ENCODE results near the gene PROCR.
"Not testable (repeated sequence)": the region's sequence is repeated elsewhere in the genome, so short reads cannot be mapped to it uniquely, and the experiment has no call there.

PROCR gene

DNA sequence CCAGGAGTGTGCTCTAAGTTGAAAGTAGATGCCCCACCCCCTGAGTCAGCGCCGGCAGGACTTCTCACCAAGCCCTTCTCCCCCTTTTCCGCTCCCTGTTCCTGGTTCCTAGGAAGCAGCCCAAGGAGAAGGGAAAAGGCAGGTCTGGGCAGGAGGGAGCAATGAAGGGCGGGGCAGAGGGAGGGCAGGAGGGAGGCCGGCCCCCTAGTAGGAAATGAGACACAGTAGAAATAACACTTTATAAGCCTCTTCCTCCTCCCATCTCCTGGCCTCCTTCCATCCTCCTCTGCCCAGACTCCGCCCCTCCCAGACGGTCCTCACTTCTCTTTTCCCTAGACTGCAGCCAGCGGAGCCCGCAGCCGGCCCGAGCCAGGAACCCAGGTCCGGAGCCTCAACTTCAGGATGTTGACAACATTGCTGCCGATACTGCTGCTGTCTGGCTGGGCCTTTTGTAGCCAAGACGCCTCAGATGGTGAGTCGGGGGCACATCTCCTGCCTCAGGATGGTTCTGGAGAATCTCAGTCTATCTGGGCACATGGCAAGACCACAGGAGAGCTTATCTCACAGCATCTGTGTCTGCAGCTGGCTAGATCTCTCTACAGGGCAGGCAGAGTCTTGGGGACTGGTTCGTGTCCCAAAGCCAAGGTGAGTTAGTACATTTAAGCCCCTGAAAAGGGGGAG, at the start of gene PROCR:
Gene PROCR (plus strand): TSS at position 320 of the 681 bp plus-strand sequence. CDS start 83 bp downstream, at position 403.
- DNase-seq: no peak

- DNase-seq: no peak
Measured at GRCh38 chr20:35122756-35123405, 49.0 kb upstream of the PROCR start.

GRCh38 chr20:35125753-35126152, 46.1 kb upstream of the PROCR start:
- no peak for DNase-seq

DNA sequence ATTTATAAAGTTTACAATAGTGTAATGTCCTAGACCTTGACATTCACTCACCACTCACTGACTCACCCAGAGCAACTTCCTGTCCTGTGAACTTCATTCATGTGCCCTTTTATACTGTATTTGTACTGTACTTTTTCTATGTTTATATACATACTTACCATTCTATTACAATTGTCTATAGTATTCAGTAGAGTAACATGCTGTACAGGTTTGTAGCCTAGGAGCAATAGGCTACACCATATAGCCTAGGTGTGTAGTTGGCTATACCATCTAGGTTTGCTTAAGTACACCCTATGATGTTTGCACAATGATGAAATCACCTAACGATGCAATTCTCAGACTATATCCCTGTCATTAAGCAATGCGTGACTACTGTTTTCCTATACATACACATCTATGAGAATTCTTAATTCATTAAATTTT, 42.2 kb upstream of the PROCR start:
- no peak for DNase-seq

GRCh38 chr20:35131934-35132333, 39.9 kb upstream of the PROCR start:
- DNase-seq: no peak

DNA sequence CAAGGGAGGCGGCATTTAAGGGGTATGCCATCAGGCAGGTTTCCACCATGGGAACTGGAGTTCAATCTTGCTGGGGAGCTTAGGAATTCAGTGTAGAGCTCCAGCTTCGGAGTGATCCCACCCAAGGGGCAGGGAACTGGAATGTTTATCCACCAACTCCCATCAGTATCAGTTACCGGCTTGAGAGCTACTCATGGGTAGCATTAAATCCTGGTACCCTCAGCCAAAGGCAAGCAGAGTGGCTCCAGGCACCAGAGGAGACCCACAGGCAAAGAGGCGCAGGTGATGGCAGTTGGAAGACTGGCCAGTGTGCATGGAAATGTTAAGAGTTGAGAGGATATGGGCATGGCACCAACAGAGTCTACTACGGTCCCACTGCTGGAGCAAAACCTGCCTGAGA, 38.8 kb upstream of the PROCR start:
- DNase-seq: no peak

- no peak for DNase-seq
Measured at GRCh38 chr20:35133735-35134134, 38.1 kb upstream of the PROCR start.

DNA sequence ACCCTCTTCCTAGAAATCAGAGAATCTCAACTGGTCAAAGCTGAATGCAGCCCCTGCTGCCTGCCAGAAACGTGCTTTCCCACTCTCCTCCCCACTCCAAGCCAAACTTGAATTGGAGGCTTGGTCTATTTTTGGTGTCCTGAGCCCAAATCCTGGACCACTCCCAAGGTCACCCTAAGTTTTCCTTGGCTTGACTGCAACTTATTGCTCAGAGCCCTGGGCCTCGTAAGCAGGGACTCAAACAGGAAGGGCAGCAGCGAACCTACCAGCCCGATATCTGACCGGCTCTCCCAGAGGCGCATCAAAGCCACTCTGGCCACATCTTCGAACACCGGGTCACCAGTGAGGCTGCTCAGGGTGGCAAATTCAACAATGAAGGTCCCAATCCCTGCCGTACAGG, 37.4 kb upstream of the PROCR start:
- no peak for DNase-seq

DNA sequence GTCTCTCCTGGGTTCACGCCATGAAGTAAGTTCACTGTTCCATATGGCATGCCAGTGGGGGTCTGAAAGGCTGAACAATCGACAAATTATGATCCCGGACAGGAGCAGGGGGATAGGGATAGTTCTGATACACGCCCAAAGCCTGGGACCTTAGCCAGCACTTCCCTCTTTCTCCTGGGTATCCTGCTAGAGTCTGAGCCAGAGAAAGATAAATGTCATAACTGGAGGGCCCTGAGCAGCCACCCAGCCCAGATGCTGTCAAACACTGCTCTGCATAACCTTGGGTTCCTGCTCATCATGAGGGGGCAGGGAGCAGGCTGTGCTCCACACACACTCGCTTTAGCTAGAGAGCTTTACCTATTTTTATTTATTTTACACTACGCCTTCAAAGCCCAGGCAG, 37.0 kb upstream of the PROCR start:
- no peak for DNase-seq

DNA sequence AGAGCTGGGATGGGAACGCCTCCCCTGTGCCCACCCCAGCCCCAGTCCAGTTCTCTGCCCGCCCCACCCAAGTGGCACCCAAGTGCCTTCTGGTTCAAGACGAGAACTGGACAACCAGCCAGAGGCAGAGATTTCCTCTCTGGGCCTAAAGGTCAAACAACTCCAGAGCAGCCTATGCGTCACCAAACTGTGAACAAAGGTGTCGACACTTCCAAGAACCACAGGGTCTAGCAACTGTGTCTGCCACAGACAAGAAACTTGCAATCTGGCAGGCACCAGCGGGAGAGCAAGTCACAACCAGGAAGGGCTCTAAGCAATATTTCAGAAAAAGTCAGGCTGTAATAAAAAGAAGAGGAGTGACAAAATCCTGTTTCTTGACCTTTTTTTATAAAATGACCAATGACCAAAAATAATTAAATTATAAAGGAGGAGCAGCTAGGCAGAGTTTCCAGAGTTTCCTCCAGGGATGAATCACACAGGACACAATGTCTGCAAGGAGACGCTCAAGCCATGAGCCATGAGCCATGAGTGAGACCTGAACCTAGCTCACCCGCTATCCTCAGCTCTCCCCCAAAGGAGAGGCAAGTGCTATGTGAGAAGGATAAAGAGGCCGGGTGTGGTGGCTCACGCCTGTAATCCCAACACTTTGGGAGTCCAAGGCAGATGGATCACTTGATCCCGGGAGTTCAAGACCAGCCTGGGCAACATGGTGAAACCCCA, 35.8 kb upstream of the PROCR start:
- DNase-seq: no peak

DNA sequence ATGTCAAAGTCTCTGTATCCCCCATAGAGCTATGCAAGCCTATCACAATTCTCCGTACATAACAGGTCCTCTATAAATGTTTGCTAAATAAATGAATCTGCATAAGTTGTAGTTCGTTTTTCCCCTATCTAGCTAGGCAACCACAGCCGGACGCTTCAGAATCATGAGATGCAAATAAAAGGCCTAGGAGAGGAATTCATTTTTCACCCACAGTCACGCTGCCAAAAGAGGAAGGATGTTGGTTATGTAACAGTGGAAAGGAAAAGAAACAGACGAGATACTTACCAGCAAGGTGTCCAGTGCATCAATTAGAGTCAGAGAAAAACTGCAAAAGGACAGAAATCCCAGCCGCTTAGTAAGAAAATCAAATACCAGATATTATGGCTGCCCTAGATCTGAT, 27.2 kb upstream of the PROCR start:
- no peak for DNase-seq

DNA sequence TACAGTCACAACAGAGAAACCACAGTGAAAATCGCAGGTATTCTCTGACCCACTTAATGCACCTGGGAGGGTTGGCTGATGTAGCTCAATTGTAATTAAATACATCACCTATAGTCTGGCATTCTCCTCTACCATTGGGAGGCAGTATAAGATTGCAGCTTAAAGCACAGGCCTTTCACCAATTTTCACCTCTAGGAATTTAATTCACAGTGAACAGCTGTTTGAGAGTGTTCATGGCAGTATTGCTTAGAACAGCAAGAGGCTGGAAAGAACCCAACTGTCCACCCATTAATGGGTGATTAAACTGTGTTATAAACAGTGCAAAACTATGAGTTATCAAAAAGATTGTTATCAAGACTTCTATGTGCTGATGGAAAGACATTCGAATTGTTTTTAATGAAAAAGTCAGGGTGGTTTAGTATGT, 26.7 kb upstream of the PROCR start:
- DNase-seq: no peak

DNA sequence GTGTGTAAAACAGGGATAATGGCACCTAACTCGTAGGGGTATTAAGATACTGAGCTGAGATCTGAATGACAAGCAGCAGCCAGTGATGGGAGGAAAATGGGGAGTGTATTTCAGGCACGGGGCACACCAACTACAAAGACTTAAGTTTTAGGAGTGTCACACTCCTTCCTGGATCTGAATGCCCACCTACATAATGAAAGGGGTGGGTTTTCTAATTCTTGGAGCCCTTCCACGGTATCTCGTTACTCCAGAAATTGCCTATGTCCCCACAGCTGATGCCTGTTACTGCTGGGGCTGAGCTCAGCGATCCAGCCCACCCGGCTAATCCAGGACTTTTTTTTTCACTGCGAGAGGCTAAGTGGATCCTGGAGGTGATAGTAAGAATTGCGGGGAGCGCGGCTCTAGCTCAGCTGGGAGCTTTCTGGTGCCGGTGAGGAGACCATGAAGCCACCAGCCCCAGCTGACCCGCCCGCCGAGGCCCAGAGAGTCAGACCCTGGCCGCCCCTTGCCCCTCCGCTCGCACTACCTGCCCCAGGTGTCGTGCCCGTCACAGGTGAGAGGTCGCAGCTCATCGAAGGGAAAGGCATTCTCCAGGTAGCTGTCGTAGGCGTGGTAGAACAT, 25.5 kb upstream of the PROCR start:
- no peak for DNase-seq

DNA sequence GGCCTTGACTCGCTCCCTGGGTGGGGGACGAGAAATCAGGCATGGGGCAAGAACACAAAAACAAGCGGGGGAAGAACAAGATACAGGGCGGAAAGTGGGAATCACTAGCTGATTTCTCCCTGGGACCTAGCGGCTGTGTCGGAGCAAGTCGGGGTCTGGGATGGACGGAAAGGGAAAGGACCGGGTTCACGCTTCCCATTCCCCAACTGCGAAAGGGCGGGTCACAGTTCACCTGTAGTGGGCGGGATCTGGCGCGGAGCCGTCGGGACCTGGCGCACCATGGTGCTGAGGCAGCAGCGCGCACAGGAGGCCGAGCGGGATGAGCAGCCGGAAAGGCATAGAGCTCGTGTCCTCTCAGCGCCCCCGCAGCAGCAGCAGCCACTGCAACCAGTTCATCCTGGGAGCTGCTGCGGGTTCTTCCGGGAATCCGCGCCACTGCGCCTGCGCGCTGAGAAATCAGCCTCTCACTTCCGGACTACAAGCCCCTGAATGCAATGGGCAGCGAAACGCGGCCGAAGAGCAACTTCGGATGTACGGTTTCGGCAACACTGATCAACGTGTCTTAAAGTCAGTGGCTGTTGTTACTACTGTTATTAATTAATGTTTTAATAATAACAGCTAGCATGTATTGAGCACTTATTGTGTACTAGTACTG, 24.8 kb upstream of the PROCR start, which contains the start of gene EDEM2:
Gene EDEM2 (minus strand): TSS at position 417 of the 655 bp plus-strand sequence. CDS start 78 bp downstream, at position 339.
- DNase-seq: peak; percentile 98

DNA sequence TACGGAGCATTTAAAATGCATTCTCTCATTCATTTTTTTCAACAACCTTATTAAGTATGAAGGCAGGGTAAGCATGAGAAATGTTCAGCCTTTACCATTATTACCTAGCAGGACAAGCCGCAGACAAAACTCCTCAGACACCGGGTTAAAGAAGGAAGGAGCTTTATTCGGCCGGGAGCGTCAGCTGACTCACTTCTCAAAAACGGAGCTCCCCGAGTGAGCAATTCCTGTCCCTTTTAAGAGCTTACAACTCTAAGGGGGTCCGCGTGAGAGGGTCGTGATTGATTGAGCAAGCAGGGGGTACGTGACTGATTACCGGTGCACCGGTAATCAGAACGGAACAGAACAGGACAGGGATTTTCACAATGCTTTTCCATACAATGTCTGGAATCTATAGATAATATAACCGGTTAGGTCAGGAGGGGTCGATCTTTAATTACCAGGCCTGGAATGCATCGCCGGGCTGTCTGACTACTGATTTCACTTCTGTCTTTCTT, 24.2 kb upstream of the PROCR start:
- DNase-seq: peak; percentile 66

DNA sequence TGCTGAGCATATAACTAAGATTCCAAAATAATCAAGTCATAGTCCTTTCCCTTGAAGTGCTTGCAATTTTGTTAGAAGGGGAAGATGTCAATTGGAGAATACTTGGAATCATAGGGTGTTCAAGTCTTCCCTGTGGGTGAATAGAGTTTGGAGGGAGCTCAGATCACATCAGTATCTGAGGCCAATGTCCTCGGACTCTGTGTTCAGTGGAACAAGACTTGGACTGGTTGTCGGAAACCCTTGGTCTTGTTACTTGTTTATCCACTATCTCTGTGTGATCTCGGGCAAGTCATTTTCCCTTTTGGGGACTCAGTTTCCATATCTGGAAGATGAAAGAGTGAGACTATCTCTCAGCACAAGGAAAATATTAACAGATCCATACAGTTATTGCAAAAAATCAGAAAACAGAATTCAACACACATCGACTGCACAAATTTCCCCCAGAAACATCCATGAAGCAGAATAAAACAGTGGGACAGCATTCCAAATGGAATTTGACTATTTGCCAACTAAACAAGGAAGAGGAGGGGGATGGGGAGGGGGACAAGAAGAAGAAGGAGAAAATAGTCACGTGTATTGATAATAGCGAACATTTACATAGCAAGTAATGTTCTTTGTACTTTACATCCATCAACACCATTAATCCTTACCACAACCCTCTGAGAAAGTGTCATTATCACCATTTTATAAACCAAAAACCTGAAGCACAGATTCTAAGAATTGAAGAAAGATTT, 20.9 kb upstream of the PROCR start:
- no peak for DNase-seq

DNA sequence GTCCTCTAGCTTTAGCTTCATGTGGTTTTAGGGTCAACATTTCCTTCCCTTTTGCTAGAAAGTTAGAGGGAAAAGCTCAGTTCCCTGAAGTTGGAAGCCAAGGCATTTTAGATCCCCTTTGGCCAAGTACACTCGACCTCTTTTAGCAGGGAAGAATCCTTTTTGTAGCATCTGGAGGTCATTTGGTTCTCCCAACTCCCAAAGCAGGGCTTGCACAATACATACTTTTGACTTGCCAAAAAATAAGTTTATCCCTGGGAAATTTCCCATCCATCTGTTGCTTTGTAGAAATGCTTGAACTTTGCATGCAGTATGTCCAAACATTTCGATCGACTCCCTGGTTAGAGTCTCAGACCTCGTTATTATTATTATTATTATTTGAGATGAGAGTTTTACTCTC, 20.1 kb upstream of the PROCR start:
- no peak for DNase-seq

- no peak for DNase-seq
Measured at GRCh38 chr20:35155936-35156335, 15.9 kb upstream of the PROCR start.

DNA sequence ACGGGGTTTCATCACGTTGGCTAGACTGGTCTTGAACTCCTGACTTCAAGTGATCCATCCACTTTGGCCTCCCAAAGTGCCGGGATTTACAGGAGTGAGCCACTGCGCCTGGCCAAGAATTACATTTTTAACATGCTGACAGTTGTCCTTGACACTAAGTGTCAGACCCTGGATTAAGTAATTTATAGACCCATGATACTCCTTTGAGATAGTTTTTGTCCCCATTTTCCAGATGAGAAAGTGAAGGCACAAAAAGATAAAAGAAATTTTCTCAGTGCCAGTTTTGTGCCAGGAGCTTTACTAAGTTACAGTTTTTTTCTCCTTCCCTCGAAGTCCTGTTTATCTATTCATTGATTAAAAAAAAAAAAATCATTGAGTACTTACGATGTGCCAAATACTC, 14.9 kb upstream of the PROCR start:
- DNase-seq: no peak

DNA sequence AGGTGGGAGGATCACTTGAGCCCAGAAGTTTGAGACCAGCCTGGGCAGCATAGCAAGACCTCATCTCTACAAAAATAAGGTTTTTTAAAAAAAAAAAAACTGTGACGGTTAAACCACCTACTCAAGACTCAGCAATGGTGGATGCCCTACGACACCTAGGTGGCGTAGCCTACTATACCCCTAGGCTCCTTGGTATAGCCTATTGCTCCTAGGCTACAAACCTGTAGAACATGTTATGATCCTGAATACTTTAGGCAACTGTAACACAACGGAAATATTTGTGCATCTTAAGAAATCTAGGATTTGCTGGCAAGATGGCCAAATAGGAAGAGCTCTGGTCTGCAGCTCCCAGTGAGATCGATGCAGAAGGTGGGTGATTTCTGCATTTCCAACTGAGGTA, 11.5 kb upstream of the PROCR start:
- not testable (repeated sequence) for DNase-seq

- DNase-seq: not testable (repeated sequence)
Measured at GRCh38 chr20:35164531-35164930, 7.3 kb upstream of the PROCR start.

All from activated effector memory CD4-positive, alpha-beta T cell treated with anti-CD3 and anti-CD28 coated beads, Interleukin-2, amount 50 U/mL, for 16 hours (primary cell).